Hematopoietic multipotent progenitor cell treated with erythropoietin and hydrocortisone succinate and interleukin-3 and kit ligand, for 15 days (in vitro differentiated cells): ENCODE measurements around the gene SEMA4D.
A peak's percentile ranks its signal among the peaks of the same experiment; 100 is the strongest.

Experiments
- DNase-seq: peaks from one replicate; pipeline ENCODE4 v3.0.0-alpha.2; 2015; ENCODE audit warnings: low spot score

Gene SEMA4D

DNA sequence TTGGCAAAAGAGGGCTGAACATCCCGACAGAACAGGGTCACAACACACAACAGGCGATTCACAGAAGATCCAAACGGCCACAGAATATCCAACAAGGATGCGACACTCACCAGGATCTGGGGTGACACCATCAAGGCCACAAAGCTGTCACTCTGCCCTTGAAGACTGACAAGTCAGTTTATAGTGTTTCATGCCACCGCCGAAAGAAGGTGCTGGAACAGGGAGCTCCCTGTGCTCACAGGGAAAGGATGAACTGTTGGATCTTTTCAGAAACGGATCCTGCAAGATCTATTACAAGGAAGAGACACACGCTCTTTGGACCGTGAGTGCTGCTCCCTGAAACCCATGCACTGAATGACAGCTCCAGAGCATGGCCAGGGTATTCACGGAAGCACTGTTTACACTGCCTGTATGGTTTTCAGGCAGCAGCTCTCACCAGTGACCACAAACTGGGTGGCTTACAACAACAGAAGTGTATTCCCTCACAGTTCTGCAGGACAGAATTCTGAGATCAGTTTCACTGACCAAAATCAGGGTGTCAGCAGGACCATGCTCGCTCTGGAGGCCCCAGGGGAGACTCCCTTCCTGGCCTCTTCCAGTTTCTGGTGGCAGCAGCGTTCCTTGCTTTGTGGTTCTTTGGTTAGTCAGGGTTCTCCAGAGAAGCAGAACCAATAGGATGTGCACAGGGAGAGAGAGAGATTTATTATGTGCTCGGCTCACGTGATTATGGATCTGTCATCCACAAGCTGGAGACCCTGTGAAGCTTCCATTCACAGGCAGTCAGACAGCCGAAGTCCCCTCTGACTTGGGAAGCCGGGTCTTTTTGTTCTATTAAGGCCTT is 52.8 kb downstream of the SEMA4D start:
- no peak for DNase-seq

DNA sequence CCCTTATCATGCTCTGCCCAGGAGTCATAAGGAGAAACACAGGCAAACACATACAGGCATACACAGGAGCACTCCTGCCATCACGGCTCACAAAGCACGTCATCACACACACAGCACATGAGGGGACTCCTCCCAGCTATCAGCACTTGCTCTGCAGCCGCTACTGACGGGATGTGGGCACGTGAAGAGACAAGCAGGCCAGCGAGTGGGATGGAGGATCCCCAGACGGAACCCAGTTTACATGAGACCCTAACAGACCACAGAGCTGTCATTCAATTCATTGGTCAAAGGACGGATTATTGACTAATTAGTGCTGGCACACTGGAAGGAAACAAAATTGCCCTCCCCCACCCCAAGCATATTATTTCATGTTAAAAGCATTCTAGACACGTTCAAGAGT is 53.6 kb downstream of the SEMA4D start:
- no peak for DNase-seq

DNA sequence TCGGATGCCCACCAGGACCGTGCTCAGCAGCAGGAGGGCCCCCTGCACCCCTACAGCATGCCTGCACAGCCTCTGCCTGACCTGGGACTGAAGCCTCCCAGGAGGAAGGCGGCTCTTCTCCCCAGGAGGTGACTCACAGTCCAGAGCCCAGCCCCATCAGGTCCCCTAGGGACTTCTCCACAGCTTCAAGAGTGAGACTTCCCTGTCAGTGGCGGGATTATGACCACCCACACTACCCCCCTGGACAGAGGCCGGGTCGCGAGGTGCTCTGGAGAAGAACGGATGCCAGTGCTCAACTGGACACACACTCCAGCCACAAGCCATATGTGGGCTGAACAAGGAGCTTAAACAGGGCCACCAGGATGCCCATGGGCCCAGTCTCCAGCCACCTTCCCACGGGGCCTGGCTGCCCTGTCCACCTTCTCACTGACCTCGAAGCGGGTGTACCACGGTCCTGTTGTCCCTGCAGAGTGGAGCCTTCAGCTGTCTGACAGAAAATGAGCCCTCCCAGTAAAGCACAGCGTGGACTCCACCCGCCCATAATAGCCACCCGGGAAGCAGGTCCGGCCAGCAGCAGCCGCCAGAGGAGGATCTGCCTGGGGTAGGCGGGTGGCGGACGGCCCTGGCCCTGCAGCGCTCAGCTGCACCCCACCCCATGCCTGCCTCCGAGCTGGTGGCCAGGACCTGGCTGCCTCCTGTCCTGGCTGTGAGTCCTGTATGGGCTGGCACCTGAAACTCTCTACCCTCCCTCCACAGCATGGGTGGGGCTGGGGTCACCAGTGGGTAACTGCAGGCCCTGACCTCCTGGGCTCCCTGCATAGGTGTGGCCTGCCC is 54.7 kb downstream of the SEMA4D start:
- DNase-seq, result no peak

DNA sequence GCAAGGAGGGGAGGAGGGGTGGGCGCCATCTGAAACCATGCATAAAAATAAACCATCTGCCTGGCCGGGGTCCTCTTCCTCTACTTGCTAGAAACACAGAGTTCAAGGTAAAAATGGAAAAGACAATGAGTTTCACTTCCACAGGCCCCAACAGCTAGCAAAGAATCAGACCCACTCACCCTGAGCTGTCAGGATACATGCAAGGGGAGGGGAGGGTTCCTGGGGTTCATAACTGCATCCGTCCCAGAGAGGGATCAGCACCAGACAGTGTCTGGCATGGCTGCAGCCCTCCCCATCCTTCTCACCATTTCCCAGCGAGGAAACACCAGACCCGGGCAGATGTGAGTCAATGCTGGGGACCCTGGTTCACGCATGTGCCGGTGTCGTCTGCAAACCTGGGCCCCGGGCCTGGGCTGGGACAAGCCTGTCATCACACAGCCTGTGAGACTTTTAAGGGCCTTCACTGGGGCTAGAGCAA is 55.4 kb downstream of the SEMA4D start:
- no peak for DNase-seq

DNA sequence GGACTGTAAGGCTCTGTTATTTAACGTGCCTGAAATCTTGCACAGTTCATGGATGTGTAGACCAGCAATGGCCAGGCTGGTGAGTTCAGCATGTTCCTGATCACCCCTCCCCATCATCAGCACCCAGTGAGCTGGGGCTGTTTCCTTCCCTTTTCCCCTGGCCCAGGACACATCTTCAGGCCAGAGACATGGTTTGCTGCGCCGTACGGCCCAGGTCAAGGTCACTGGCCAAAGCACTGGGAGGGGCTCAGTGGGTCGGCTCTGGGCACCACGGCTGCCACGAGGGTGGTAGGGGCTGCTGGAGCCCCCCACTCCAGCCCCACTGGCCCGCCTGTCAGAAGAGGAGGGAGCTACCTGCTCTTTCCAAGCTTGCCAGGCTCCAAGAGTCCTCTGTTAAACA is 55.9 kb downstream of the SEMA4D start:
- no peak for DNase-seq

DNA sequence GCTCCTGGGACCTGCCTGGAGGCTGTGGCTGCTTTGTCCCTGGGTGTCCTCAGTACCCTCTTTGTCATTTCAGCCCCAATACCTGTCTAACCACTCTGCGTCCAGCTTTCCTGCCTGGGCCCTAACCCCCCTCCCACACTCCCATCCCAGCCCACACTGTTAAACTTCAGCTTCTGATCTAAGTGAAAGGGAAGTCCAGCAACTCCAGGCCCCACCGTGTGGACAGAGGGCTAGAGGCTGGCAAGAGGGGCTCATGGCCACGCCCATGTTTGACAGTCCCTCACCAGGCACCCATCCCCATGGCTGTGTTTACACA is 56.3 kb downstream of the SEMA4D start:
- DNase-seq, result no peak

DNA sequence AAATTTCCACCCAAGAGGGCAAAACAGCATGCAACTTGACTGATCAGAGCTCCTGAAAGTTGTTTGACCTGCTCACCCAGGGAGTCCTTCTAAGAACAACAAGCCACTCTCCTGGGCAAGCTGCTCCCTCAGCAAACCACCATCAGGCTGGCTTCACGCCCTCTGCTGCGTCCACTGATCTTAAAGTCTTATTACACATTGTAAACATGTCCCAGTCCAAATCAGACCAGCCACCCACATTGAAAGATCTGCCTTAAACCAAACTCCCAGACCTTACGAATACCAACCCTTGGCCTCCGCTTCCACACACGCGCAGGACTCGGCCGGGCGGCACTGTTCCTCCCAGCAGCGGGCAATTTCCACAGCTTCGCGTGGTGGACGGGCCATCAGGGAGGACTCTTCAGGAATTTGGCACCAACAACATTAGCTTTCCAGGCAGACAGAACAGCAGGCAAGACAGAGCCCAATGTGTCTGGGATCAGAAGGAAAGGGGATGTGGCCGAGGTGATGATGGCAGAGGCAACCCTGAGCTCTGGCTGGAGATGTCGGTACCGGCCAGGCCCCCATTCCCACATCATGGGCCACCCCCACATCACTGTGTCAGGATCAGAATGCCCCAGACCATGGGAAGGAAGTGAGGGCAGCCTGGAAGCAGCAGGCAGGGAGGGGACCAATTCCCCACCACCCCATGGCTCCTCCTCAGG is 56.8 kb downstream of the SEMA4D start:
- no peak for DNase-seq

DNA sequence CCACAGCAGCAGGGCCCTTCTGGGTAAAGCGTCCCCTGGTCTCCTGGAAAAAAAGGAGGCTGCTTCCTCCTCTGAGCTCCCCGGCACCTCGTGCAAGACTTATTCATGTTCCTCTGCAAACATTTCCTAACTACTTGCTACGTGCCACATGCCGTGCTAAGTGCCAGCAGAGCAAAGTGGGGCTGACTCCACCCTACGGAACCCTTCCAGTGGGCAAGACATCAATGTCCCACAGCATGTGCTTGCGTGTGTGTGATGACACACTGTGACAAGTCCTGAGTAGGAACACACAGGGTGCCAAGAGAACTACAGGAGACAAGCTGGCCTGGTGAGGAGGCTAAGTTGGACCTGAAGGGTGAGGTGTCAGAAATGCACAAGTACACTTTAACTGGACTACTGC is 57.4 kb downstream of the SEMA4D start:
- DNase-seq, result no peak

DNA sequence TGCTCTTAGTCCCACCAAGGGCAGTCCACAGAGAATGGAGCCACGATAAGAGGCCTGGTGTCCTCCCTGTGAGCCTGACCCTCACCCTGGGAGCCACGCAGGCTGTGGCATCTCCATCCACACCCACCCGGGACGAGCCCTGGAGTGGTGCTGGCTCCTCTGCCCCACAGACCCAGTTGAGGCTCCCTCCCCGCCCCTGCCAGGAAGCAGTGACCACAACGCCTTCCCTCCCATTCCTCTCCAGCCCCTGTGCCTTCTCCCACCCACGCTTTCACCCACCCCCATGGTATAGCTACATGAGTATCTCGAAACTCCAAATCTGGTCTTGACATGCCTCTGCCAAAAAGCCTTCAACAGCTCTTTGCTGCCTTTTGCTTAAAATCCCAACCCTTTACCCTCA is 57.9 kb downstream of the SEMA4D start:
- DNase-seq, result no peak

DNA sequence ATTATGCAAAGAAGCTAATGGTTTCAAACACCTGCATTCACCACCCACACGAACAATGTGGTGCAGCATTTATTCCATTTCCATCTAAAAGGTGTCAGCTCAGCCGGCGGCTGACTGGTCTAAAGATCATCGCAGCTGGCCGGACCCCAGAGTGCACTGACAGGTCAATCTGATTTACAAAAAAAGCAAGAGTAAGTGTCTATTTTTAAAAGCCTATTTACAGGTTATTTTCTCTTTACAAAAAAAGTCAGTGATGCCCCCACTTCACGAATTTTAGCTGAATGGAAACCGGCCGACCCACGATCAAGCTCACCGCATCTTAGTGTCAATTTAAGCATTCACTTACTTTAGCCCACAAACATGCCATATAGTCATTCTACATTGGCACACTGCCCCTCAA is 58.3 kb downstream of the SEMA4D start:
- DNase-seq, result no peak

DNA sequence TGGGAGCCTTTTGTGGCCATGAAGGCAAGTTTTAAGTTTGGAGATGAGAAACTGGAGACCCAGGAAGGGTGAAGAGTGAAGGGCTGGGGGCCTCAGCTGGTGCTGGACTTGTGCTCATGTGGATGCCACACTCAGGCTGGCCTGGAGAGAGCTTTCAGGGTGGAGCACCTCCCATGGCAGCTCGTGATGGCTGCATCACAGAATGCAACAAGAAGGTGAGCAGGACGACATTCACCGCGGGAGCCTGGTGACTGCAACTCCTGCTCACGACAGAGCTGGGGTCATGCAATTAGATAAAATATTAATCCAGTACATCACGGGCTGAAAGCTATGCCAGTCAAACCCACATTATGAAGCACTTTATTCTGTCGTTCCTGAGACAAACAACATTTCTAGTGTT is 59.7 kb downstream of the SEMA4D start:
- DNase-seq, result no peak

DNA sequence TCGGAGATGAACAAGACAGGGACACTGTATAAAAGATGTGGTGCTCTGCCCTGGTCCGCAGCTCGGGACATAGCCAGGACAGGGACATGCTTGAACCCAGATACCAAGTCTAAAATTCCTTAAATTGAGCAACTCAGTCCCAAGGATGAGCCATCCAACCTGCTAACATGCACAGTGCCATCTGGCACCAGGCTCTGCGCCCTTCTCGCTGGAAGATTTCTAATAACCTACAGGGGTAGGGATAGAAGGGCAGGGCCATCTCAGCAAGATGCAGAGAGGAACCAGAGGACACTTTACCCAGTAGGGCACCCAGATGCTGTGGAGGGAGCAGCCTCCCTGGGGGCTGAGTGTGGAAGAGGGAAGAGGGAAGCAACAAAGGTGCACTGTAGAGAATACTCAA is 60.1 kb downstream of the SEMA4D start:
- DNase-seq, result no peak

DNA sequence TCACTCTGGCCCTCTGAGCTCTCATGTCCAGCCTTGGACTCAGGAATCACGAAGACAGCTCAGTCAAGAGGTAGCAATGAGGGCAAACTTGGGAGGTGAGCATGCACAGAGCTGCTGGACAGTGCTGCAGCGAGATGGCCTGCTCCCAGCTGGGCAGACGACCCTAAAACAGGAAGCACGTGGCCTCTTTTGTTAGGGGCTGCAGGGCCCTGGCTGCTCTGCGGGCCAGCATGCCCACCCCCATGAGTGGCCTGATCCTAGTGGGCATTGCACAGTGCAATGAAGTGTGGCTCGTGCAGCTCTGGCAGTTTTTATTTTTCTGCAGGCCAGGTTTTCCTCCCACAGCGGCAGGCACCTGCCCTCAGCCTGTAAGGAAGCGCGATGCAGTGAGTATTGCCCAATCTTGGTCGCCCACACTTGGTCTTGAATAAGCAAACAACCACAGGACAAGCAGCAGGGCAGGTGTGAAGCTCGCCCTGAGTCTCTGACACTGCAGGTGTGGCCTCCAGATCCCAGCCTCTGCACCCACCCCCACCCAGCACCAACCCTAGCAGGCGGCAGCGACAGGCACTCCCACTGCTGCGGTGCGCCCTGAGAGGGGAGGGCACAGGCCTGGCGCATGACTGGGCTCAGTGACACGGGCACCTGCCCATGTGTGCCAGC is 60.8 kb downstream of the SEMA4D start:
- DNase-seq, result no peak

DNA sequence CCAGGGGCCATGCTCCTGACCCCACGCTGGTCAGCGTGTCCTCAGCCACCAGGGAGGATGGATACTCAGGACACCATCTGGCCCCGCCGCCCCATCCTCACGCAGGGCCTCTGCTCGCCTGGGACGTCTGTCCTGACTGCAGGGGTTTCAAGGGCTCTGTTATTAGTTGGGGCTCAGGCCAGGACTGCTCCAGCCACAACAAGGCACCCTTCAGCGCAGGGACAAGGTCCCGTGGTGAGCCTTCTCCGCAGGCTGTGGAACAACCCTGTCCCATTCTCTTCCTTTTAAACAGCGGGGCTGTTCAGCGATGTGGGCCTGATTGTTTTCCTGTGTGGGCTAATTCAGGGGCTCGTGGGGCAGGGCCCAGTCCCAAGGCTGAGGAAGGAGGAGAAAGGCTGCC is 61.6 kb downstream of the SEMA4D start:
- DNase-seq, result no peak

DNA sequence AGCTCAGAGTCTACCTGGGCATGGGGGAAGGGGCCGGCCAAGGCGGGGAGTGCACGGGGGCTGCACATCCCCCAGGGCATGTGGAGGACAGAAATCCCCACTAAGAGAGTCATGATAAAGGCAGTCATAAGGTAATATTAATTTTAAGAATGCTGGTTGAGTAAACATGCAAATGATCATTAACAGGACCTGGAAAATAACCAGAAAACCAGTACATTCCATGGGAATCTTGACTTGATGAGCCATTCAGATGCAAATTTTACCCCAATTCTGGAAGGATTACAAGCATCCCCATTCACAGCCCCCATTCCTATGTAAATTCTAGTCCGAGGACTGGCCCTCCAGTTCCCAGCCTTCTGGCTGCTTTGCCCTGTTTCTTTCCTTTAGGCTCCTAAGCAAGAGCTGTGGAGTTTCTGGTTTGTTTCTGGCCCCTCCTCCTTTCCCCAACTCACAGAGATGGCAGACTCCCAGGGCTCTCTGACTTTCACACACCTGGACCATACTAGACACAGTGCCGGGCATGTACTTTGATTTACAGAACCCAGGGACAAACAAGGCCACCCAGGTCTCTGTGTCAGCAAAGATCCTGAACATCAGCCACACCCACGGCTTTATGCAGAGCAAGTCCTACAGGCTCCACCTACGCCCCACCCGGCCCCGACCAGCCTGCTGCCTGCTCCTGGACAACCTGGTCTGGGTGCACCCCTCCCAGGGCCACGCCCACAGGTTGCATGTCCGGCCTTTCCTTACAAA is 62.7 kb downstream of the SEMA4D start:
- peak; percentile 59 for DNase-seq

DNA sequence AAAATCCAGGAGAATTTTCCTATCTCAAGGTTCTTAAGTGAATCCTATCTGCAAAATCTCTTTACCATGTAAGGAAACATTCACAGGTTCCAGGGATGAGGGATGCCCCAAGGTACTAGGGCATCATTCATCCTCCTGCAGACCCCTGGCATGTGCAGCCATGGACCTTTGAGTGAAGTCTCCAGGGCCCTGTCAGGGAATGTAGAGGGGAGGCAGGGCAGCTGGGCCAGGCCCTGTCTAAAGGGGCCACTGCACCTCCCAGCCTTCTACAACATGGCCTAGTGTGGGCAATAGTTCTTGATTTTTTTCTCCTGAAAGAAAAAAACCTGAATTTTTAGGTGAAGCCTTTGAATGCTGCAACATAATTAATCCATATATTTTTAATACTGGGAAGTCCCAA is 63.3 kb downstream of the SEMA4D start:
- DNase-seq, result no peak

DNA sequence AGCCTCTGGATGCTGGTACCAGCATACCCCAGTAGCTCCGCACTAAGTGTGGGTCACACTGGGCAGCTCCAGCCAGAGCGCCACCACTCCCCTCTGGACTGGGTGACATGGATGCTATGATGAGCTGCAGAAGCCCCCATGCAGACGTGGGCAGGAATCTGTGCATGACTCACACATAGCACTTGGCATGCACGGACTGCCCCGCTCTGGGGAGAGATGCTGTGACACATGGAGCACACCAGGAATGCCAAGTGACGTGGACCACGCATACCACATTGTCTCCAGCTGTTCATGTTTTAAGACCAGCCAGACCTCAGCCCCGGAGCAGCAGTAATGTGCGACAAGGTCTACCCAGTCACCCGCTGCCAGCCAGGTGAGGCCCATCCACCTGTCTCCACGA is 64.1 kb downstream of the SEMA4D start:
- DNase-seq, result no peak

DNA sequence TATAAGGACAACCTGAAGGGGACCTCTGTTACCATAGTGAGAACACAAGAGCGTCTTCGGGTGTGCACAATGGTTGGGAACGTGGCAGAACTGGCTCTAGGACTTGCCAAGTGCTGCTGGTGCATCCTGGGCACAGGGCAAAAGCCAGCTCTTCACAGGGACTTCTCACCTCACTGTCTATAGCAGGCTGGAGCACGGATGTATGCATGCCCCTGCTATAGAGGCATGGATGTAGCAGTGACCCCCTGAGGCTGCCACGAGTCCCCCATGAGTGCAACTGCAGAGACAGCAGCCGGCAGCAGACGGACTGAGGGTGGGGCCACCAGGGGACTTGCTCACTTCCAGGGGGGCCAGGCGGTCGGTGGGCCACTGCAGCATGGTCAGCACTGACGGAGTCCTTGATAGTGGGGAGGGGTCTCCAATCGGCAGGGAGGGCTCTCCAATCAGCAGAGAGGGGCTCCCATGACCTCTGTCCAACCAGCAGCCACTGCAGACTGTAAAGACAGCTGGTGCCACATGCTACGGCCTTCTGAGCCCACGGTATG is 64.9 kb downstream of the SEMA4D start:
- DNase-seq, result no peak

DNA sequence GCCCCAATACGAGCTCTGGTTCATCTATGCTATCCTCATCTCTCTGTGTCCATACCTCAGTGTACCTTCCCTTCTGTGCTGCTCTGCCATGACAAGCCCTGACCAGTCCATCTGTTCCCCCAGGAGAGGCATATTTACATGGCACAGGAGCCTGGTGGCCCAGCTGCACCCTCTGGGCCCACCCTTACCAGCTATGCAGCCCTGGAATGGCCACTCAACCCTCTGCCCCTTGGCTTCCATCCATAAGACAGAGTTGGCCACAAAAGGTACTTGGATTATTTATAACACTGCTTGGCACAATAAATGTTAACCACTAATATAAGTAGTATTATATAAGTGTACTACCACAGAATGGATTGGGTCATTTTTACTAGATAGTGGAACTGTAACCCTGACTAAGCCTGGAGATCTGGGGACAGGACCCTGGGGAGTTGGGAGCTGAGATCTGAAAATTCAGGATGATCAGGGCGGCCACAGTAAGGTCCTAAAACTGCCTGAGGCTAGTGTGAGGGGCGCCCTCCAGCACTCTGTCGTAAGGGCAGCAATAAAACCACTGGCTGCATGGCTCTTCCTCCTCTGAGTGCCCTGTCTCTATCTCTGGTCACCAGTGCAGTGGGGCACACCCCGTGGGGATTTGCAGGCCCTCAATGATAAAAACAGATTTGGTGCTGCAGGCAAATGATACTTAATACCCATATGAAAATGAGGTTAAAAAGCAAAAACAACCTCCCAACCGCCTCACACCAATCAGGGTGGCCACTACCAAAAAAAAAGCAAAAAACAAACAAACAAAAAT is 65.8 kb downstream of the SEMA4D start:
- DNase-seq, result peak; percentile 90

DNA sequence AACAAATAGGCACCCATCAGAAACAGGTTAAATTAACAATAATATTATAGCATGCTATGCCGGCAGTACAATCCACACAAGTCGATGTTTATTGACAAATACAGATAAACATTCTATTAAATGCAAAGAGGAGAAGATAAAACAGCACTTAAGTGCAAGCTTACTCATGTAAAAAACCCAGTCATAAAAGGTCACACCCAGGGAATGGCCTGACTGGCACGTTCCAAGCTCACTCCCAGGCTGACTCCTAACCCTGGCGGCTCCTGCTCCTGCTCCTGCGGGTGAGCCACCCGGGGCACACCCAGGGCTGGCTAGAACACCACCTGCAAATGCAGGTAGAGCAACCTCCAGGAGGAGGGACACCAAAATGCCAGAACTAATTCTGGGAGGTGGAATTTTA is 66.9 kb downstream of the SEMA4D start:
- DNase-seq, result peak; percentile 61
